Activated CD4-positive, alpha-beta T cell treated with anti-CD3 and anti-CD28 coated beads, Interleukin-2, amount 50 U/mL, for 24 hours (primary cell): Measurements from ENCODE around the gene ADCY6.

Source experiments
- DNase-seq, 2 donors: peaks; one replicate each; pipeline ENCODE4 v3.0.0-alpha.2; 2020; ENCODE audit warnings: low read depth in 1 of 2, low spot score in 1 of 2

ADCY6 gene

DNA sequence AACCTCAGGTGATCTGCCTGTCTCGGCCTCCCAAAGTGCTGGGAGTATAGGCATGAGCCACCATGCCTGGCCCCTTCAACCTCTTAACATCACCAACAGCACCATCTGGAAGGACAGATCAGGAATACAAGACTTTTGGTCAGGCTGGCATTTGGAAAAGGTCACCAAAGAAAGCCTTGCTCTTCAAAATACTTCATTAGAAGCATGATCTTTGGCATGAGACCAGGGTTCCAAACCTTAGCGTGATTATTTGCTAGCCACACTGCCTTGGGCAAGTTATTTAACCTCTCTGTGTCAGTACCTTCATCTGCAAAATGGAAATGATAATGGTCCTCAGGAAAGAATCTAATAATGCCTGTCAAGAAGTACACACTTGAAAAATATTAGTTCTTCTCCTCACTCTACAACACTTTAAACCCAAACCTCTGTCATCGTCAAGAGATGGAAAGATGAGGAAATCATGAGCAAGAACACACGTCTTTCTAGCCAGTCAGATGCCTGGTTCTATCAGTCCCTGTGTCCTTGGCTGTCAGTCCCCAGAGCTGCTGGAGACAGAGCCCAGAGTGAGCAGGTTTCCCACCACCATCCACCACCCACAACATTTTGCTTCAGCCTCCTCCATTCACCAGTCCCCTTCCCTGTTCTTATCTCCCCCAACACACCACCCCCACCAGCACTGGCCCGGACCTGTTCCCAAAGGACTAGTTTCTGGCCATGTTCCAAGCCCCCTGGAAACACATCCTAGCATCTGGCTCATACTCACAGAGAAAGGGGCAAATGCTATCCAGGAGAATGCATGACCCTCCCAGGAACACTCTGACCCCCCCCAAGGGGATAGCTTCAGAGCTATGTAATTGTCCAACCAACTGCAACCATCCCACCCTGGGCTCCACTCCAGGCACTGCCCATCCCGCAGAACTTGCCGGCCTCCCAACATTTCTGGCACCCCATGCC, 2.0 kb downstream of the ADCY6 start:
- DNase-seq: no peak

DNA sequence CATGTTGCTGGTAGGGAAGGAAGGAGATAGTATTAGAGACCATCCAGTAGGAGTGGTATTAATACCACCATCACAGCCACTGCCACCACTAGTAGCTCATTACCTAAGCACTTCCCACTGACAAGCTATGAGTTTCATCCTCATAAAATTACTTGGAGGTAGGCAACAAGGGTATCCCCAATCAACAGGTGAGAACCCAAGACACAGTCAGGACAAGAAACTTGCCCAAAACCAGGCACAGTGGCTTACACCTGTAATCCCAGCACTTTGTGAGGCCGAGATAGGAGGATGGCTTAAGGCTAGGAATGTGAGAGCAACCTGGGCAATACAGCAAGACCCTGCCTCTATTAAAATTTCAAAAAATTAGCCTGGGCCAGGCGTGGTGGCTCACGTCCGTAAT, 5.5 kb downstream of the ADCY6 start:
- no peak for DNase-seq

DNA sequence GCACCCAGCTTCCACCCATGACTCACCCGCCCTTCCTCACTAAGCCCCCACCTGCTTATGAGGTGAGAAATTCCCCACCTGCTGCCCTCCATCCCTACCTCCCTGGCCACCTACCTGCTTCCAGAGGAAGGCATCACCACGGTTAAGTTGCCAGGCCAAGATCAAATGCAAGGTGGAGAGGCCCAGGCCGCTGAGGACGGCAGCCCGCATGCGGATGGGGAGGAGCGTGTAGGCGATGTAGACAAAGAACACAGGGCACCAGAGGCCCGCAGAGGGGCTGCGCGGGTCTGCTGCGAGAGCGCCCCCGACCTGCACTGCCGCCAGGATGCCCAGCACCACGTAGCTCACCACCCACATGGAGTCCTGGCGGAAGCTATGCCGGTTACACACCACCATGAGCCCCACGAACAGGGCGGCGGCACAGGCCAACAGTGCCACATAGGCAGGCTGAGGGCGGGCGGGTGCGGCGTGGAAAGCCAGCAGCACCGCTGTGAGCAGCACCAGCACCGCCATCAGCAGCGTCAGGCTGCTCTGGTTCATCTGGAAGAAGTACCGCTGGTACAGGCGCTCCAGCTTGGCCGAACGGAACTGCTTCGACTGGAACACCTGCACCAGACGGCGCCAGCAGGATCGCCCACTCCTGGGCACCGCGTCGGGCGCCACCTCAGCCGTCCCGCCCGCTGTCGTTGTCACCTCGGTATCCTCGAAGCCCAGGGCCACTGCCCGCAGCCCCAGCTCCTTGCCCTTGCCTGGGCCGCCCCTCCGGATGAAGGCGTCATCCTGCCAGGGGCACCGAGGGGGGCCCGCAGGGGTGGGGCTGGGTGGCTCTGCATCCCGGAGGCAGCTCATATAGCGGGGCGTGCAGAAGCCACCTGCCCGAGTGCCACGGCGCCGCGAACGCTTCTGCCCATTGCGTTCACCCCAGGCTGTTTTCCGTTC, 6.2 kb downstream of the ADCY6 start:
- no peak for DNase-seq

DNA sequence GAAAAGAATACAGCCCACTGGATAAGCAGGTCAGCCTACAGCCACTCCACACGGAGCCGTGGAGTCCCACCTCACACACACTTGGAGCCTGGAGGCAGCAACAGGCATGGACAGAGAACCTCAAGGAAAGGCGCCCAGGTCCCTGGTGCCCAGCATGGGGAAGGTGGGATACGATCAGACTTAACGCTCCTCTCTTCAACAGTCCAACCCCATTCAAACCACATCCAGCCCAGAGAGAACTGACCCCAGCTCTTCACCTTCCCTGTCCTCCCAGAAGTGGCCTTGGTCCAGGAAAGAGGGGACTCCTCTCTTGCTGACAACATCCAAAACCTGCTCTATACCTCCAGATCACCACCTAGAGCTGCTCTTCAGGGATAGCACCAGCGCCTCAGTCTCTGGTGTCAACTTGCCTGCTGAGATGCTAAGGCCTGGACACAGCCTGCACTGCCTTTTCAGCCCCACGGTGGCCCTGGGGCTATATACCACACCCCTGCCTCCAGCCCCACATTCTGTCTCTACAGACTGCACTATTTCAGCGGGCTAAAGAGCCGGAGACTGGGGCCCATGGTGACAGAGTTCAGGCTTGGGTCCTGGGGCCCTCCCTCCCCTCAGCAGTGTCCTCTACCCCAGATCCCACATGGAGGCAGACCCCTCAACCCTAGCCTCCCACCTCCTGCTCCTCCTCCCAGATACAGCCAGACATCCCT, 7.0 kb downstream of the ADCY6 start:
- DNase-seq: no peak

DNA sequence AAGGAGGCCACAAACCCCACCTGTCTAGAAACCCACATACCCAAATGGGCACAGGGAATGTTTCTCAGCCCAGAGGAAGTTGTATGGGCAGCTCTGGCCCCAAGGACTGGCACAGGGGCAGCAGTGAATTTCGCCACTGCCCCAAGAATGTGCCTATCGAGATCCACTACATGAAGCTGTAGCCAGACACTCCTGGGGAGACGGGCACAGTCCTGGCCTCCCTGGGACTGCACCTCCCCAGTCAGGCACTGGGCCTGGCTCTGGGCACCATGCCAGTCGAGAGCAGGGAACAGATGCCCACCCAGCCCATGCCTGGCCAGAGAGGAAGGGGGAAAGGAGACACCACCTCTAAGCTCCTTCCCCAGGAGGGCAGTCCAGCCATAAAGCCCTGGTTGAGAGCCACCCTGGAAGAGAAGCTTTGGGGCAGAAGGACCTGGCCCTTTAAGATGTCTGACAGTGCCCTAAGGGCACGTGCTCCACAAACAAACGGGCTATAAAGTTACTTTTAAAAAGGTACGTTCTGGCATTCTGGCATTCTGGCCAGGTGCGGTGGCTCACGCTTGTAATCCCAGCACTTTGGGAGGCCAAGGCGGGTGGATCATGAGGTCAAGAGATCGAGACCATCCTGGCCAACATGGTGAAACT, 8.4 kb downstream of the ADCY6 start:
- no peak for DNase-seq

DNA sequence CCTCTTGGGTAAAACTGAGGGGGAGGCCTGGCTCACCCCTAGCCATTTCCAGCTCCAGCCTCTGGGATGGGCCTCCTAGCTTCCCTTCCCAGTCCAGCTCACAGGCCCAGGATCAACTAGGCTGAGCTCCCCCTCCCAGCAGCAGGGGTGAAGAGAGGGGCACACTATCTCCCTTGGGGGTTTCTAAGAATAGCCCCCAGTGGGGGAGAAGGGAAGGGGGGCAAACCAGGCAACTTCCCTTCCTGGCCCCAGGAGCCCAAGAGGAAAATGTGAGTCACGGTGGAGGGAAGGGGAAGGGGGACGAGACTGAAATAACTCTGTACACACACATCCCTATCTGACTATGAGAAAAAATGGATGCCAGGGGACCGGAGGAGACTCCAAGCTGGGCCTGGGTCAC, 9.0 kb downstream of the ADCY6 start:
- no peak for DNase-seq

DNA sequence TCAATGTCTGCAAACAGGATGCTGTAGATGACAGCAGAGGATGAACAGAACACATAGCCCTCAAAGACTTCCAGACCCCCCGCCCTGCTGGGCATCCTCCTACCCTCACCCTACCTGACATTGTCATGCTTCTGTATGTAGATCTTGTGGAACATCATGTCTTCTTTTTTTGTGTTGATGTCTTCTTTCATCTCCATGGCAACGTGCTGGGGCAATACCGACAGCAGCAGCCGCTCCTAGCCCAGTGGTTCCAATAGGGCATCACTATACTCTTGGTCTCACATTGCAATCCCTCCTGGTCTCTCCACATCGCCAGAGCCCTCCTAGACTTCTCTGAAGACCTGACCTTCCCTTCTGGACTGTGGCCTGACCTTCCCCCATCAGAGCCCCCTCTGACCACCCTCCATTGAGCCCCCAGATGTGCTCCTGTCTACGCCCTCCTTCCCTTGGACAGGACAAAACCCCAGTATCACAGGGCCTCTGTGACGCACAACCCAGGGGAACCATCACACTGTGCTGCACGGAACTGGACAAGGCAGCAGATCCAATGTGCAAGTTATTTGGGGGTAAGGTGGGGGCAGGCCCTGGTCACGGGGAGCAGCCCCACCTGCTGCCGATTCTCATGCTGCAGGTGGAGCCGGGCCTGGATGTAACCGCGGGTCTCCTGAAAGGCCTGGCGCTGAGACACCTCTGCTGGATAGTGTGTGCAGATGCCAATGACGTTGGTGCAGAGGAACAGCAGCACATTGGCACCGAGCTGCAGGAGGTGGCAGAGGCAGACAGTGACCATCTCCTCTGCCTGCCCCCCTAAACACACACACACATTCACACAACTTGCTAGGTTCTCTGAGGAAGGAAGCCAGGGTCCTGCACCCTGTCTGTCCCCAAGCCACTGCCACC, 11.1 kb downstream of the ADCY6 start:
- no peak for DNase-seq

DNA sequence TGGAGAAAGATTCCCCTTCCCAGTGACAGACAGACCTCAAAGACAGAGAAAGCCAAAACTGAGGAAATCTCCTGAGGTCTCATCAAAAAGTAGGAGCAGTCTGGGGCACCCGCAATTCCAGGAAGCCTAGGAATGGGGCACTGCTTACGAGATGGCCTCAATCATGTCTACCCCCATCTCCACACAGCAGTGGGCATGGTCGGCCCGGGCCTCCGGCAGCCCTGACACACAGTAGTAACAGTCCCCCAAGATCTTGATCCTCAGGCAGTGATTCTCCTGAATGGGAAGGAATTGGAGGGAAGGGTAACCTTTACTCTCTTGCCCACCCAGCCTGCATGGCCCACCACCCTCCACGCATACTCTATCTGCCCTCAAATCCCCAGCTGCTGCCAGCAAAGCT, 11.9 kb downstream of the ADCY6 start:
- DNase-seq: no peak

DNA sequence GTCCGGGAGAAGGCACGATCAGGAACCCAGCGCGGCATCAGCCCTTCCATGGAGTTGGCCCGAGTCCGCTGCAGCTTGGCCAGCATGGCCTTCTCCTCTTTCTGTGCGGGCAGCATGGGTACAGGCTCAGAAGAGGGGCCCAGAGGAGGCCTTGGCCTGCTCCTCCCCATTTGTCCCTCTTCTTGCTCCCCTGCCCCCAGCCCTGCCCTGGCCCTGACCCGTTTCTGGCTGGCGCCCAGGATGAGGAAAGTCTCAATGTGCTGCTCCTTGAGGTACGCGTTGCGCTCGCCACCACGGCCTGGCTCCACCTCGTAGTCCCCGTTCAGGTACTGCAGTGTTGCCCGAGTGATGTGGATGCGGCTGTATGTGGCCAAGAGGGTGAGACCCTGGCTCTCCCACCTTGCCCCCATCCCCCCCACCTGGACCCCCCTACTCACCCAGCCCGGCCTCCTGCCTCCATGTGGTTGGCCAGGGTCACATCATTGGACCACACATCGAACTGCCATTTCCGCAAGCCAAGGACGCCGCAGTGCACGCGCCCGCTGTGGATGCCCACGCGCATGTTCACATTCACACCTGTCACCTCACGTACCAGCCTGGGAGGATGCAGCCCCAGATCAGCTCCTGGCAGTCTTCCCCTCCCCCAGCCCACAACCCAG, 12.8 kb downstream of the ADCY6 start:
- no peak for DNase-seq

DNA sequence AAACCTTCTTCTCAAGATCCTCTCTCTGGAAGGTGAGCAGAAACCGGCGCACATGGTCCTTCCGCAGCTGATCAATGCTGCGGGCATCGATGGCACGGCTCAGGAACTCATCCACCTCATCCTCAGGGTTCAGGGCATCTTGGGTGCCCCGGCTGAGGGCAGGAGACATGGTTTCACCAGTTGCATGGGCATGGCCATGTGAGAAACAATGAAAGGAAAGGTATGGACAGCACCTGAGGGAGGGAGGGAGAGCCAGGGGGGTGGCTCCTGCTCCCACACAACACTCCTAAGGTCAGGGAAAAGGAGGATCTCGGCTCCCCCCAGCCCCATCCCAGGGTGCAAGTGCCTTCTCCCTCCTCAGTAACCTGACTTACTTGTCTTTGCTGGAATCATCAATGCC, 13.6 kb downstream of the ADCY6 start:
- DNase-seq: no peak

DNA sequence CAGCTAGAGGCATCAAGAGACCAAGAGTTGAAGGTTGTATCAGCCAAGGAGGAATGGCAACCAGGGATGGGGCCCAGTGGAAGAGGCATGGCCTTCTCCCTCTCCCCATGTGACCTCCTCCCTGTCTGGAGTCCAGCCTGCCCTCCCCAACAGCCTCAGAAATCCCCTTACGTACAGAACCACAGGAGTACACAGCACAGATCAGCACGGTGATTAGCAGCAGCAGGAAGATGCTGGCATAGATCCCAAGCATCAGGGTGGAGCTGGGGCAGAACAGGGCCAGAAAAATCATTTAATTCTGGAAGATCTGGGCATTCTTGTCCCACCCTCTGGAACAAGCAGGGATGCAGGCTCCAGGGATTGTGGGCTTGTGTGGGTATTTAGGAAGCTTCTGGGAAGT, 14.4 kb downstream of the ADCY6 start:
- no peak for DNase-seq

DNA sequence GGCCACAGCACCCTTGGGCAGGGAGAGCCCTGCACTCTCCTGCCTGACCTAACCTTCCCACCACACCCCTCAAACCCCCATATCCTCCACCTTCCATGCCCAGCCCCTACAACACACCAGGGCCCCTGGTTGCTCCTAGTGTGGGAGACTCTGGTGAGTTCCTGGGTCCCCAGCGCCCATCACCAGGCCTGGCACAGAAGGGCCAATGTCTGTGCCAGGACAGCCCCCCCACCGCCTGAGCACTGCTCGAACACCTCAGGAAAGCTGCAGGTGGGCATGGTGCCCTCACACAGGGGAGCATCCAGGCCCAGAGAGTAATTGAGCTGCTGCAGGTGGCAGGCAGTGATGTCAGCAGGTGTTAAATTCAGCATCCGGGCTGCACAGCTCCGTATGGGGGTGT, 15.2 kb downstream of the ADCY6 start:
- no peak for DNase-seq

DNA sequence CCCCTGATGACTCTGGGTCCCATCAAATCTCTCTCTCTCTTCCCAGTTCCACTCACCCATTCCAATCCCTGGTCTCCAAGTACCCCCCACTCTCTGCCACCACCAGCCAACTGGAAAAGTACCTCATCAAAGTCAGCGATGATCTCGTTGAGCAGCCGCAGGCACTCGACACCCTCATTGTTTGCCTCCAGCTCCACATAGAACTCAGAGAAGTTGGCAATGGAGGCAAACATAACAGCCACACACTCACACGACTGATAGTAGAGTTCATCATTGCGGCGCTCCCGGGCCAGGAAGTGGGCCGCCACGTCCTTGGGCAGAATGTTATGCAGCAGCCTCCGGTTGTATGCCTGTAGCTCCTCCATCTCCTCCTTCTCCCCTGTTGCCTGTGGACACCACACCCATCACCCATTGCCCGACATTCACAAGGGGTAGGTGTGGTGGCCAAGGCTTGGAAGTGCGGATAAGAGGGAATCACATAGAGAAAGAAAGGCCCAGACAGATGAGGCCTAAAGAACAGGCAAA, 17.2 kb downstream of the ADCY6 start:
- DNase-seq: no peak

DNA sequence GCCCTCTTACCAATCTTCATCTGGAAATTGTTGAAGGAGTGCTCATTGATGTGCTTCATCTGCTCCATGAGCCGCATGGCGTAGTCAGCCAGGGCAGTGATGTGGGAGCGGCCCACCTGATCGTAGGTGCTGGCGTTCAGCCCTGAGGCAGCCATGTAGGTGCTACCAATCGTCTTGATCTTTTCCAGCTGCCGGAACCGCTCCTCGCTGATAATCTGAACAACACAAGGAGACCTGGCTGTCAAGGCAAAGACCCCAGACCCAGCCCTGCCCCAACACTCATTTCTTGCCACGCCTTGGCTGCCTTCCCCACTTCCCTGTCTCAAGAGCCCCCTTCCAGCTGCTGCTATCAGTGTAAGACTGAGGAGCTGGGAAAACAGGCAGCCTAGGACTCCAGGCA, 18.1 kb downstream of the ADCY6 start:
- no peak for DNase-seq

DNA sequence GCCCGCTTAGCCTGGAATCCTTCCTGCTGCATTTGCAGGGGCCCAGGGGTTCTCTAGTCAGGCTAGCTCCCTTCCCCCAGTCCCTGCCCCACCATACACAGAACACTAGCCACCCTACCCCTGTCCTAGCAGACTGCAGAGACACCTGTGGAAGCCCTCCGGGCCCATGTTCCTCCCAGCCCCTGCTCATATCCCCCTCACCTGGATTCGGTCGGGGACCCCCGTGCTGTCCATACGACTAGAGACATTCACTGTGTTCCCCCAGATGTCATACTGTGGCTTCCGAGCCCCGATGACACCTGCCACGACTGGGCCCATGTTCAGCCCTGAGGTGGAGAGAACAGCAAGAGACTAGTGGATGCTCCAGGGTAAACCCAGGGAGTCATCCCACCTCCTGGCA, 20.2 kb downstream of the ADCY6 start:
- no peak for DNase-seq

DNA sequence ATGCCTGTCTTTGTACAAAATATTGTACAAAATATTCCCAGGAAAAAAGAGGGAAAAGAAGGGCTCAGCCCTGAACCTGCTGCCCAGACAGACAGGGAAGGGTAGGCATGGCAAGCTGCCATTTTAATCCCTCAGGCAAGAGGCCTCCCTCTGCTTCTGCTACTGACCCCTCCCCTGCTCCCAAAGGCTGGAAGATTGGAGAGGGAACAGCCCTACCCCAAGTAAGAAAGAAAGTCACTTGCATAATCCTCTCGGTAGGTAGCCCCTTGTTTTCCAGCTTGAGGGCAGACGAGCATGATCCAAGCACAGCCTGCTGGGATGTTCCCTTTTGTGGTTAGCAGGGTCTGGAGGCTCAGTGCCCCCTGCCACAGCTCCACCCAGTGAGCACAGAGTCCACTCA, 20.7 kb downstream of the ADCY6 start:
- DNase-seq: no peak

DNA sequence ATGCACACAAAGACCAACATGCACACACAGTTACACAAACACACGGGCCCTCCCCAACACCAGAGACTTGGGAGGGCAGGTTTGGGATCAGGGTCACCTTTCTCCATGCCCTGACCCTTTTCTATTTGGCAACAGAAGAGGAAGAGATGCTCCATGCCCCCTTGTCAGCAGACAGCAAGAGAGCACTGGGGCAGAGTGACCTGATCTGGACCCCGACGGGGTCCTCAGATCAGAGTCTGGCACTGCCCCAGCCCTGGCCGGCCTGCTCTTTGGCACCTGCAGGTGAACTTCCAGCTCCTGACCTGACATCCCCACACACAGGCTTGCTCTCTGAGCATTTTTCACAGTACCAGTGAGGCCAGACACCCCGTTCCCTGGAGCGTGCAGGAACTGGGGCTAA, 21.4 kb downstream of the ADCY6 start:
- DNase-seq: no peak

DNA sequence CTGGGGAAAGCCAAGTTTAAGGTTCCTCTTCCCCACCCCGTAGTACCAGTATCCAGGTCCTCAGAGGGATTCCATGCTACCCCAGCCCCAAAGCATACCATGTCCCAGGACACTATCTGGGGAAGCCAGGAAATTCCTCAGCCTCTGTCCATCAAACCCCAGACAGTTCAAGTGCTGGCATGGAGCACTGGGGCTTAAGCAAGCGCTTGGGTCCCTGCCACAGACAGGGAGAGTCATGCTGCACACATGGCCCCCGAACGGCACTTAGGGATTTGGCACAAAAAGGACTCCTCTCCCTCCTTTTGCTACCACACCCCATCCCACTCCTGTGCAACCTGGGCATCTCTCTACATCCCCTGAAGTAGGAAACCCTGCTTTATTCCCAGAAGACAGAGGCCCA, 21.8 kb downstream of the ADCY6 start:
- no peak for DNase-seq

DNA sequence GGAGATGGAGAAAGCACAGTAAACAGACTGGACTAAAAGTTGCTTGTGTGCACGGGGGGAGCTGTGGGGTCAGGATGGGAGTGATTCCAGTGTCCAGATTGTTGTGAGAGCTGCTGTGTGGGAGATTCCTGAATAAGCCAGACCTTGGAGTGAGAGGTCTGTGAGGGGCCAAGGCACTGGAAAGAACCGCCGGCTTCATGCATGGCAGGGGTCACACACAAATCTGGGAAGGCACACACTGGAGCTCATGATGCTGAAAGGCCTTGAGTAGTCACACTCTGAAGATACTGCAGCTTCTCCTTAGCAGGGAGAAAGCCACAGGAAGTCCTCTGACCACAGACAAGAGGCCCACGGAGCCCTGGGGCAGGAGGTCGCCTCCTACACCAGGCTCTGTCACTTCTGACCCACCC, 23.1 kb downstream of the ADCY6 start:
- no peak for DNase-seq
